Thyroid gland (tissue), 4 donors: ENCODE results near the gene CTNS.

Experiments used
- POLR2A ChIP-seq, 2 donors: fragments of 450-650 bp; IDR thresholded peaks; one replicate each; pipeline ENCODE4 v1.6.1; 2017; ENCODE audit warnings: antibody characterized with exemption in 2 of 2, mild to moderate bottlenecking in 2 of 2, moderate library complexity in 1 of 2
- TF ChIP-seq, protein P1 (sequence below), 6 experiments: fragments of 200-600 bp in 3 of 6; fragments of 450-650 bp in 3 of 6; sonication (generic) in 3 of 6; IDR thresholded peaks; one replicate each; pipeline ENCODE4 v1.5.1; 2016 to 2019; ENCODE audit warnings: antibody characterized with exemption in 6 of 6, mild to moderate bottlenecking in 2 of 6, inconsistent platforms in 1 of 6, moderate library complexity in 1 of 6

DNA sequence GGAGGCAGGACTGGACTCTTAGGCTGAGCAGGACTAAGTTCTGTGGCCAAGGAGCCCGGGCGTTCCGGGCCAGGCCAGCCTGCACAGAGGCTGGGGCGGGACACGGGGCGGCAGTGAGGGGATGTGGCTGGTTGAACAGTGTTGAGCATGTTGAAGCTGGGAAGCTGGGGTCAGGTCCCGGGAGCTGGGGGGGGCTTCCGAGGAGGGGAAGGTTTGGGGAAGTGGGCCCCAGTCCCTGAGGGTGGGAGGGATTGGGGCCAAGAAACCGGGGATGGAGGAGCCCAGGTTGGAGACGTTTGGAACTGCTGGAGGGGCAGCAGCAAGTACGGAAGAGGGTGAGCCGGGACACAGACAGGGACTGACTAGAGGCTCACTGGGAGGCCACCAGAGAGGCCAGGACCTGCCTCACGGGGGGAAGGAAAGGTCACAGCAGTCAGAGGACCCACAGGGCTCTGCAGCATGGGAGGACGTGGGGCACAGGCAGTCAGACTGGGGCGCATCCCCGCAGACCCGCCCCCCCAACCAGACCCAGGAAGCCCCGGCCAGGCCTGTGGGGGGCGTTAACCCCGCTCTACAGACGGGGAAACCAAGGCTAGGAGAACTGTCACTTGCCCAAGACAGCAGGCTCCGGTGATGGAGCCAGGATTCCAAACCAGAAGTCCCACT is 22.4 kb downstream of the CTNS start:
- TF ChIP-seq, protein P1, sequence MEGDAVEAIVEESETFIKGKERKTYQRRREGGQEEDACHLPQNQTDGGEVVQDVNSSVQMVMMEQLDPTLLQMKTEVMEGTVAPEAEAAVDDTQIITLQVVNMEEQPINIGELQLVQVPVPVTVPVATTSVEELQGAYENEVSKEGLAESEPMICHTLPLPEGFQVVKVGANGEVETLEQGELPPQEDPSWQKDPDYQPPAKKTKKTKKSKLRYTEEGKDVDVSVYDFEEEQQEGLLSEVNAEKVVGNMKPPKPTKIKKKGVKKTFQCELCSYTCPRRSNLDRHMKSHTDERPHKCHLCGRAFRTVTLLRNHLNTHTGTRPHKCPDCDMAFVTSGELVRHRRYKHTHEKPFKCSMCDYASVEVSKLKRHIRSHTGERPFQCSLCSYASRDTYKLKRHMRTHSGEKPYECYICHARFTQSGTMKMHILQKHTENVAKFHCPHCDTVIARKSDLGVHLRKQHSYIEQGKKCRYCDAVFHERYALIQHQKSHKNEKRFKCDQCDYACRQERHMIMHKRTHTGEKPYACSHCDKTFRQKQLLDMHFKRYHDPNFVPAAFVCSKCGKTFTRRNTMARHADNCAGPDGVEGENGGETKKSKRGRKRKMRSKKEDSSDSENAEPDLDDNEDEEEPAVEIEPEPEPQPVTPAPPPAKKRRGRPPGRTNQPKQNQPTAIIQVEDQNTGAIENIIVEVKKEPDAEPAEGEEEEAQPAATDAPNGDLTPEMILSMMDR (IDR thresholded peaks at IDR 0.05), result no peak
- TF ChIP-seq POLR2A (IDR thresholded peaks at IDR 0.05), result no peak
